GM18951 (cell line): ENCODE results near the gene TOM1L2.

Experiments used
- POLR2A ChIP-seq: IDR thresholded peaks from 4 replicates; pipeline ENCODE4 v1.6.1; 2011; ENCODE audit warnings: mild to moderate bottlenecking; ENCODE audit not compliant: insufficient read length, insufficient read depth; ENCODE audit errors: extremely low read depth
- in situ Hi-C: fragments of 300-500 bp; cut with MboI; formaldehyde crosslinking; loops from one replicate; pipeline ENCODE4 v1.12.0; 2022; ENCODE audit warnings: low sequenced_read_pairs, mixed read lengths, inconsistent platforms; ENCODE audit not compliant: unreplicated experiment

Gene TOM1L2

GRCh38 chr17:17989081-17989480 lies 16.9 kb upstream of the TOM1L2 start:
- TF ChIP-seq POLR2A, result no peak
- in situ Hi-C loops, result no loop called here

GRCh38 chr17:17988427-17988945 lies 16.3 kb upstream of the TOM1L2 start:
- TF ChIP-seq POLR2A, result no peak
- in situ Hi-C loops, result no loop called here

GRCh38 chr17:17987901-17988300 lies 15.7 kb upstream of the TOM1L2 start:
- no peak for TF ChIP-seq POLR2A

GRCh38 chr17:17987187-17987896 lies 15.1 kb upstream of the TOM1L2 start:
- in situ Hi-C loops, result no loop called here
- TF ChIP-seq POLR2A, result no peak

More at GRCh38 chr17:17987901-17988300, 15.7 kb upstream of the TOM1L2 start:
- in situ Hi-C loops, result no loop called here

GRCh38 chr17:17985555-17985954 lies 13.4 kb upstream of the TOM1L2 start:
- TF ChIP-seq POLR2A, result no peak
- in situ Hi-C loops, result no loop called here

GRCh38 chr17:17985153-17985552 lies 13.0 kb upstream of the TOM1L2 start:
- in situ Hi-C loops, result no loop called here
- no peak for TF ChIP-seq POLR2A

- no peak for TF ChIP-seq POLR2A
- in situ Hi-C loops, result no loop called here
Measured at GRCh38 chr17:17983776-17984175, 11.6 kb upstream of the TOM1L2 start.

GRCh38 chr17:17983376-17983775 lies 11.2 kb upstream of the TOM1L2 start:
- no peak for TF ChIP-seq POLR2A
- in situ Hi-C loops, result no loop called here

GRCh38 chr17:17982801-17983200 lies 10.6 kb upstream of the TOM1L2 start:
- in situ Hi-C loops, result no loop called here
- TF ChIP-seq POLR2A, result no peak

- no peak for TF ChIP-seq POLR2A
- in situ Hi-C loops, result no loop called here
Measured at GRCh38 chr17:17981330-17981729, 9.1 kb upstream of the TOM1L2 start.

- TF ChIP-seq POLR2A, result no peak
- in situ Hi-C loops, result no loop called here
Measured at GRCh38 chr17:17979778-17980177, 7.6 kb upstream of the TOM1L2 start.

- no peak for TF ChIP-seq POLR2A
- in situ Hi-C loops, result no loop called here
Measured at GRCh38 chr17:17978481-17979424, 6.6 kb upstream of the TOM1L2 start.

- TF ChIP-seq POLR2A, result no peak
- in situ Hi-C loops, result no loop called here
Measured at GRCh38 chr17:17976931-17977570, 4.9 kb upstream of the TOM1L2 start.
